Panc1 (cell line): ENCODE measurements around the gene STK32C. TPM values are rescaled to one million over a fixed set of nuclear protein-coding genes. Genes with fewer than 3 reads are reported as not detected.
A peak's percentile ranks its signal among the peaks of the same experiment; 100 is the strongest.

Experiments
- ATAC-seq: fragments of 200-7000 bp; cut with Tn5 transposase; 2 replicates; pipeline ENCODE4 v1.9.1; 2020; ENCODE audit warnings: mild to moderate bottlenecking, moderate library complexity
- BruUV-seq: library from RNA; stranded (reverse); fragments of 400-500 nt; replicated peaks from 2 replicates; lab custom pipeline; 2021; lab: Mats Ljungman, UMichigan
- CTCF ChIA-PET: fragments of 300-600 bp; sonication (Branson Sonifier 250); formaldehyde crosslinking; loops from one replicate; lab custom pipeline; 2022; ENCODE audit warnings: antibody characterized with exemption; lab: Charles Lee
- POLR2A ChIA-PET: fragments of 300-600 bp; sonication (Branson Sonifier 250); formaldehyde crosslinking; loops from one replicate; lab custom pipeline; 2022; ENCODE audit warnings: antibody characterized with exemption; lab: Charles Lee
- DNase-seq: peaks from one replicate; pipeline ENCODE4 v3.0.0-alpha.2; 2010; ENCODE audit warnings: low read depth, low spot score
- H3K27ac ChIP-seq: 2 replicates; pipeline ENCODE4 v1.5.1; 2011; ENCODE audit warnings: mild to moderate bottlenecking, low read length, inconsistent platforms
- H3K27me3 ChIP-seq: fragments of 200-500 bp; sonication (Bioruptor generic); 2 replicates; pipeline ENCODE4 v1.6.0; 2014; ENCODE audit warnings: low read length, inconsistent platforms; ENCODE audit not compliant: control insufficient read depth, insufficient read depth
- H3K36me3 ChIP-seq: fragments of 200-500 bp; sonication (Bioruptor generic); 2 replicates; pipeline ENCODE4 v1.5.1; 2014; ENCODE audit warnings: inconsistent platforms, mild to moderate bottlenecking, low read length, moderate library complexity; ENCODE audit not compliant: control insufficient read depth, insufficient read depth
- H3K4me1 ChIP-seq: 2 replicates; pipeline ENCODE4 v1.5.1; 2011; ENCODE audit warnings: inconsistent platforms, mild to moderate bottlenecking, low read length, moderate library complexity; ENCODE audit not compliant: control insufficient read depth, insufficient read depth
- H3K4me3 ChIP-seq, 2 experiments: 2 replicates each; pipeline ENCODE4 v1.5.1; 2011 to 2012; ENCODE audit warnings: low read depth in 2 of 2, low read length in 2 of 2, mild to moderate bottlenecking in 2 of 2, inconsistent platforms in 1 of 2, moderate library complexity in 1 of 2
- H3K9me3 ChIP-seq: fragments of 200-500 bp; sonication (Bioruptor generic); 2 replicates; pipeline ENCODE4 v1.5.1; 2014; ENCODE audit warnings: low read depth, mild to moderate bottlenecking, inconsistent platforms, low read length, moderate library complexity; ENCODE audit not compliant: control insufficient read depth, insufficient read depth
- POLR2AphosphoS5 ChIP-seq: IDR thresholded peaks from 2 replicates; pipeline ENCODE4 v1.6.1; 2012; ENCODE audit warnings: mild to moderate bottlenecking, low read depth, low read length, moderate library complexity
- SIN3A ChIP-seq: IDR thresholded peaks from 2 replicates; pipeline ENCODE4 v1.6.1; 2012; ENCODE audit warnings: low read depth, mild to moderate bottlenecking, low read length, moderate library complexity, borderline replicate concordance; ENCODE audit not compliant: insufficient read depth
- TCF7L2 ChIP-seq: IDR thresholded peaks from 2 replicates; pipeline ENCODE4 v1.6.1; 2011; ENCODE audit warnings: mild to moderate bottlenecking, low read depth, low read length, inconsistent platforms
- in situ Hi-C: cut with HindIII; loops from 2 replicates; pipeline ENCODE4 v1.10.0; 2016; ENCODE audit warnings: low sequenced_read_pairs, low pct_unique_long_range_greater_than_20kb
- intact Hi-C: fragments of 100-400 bp; cut with micrococcal nuclease; formaldehyde crosslinking; loops from one replicate; pipeline ENCODE4 v1.10.0; 2022; ENCODE audit not compliant: unreplicated experiment
- total RNA-seq: library from RNA; stranded (reverse); gene quantifications from one replicate; pipeline ENCODE4 v1.2.1, GENCODE V29; 2021; ENCODE audit not compliant: unreplicated experiment
- TF ChIP-seq, protein P1 (sequence below), 2 experiments: IDR thresholded peaks; 2 replicates each; pipeline ENCODE4 v1.6.1; 2011 to 2012; ENCODE audit warnings: low read depth in 2 of 2, control low read depth in 1 of 2, low read length in 1 of 2, mild to moderate bottlenecking in 1 of 2, moderate library complexity in 1 of 2; ENCODE audit not compliant: insufficient read depth in 1 of 2
- TF ChIP-seq, protein P2 (sequence below): fragments of 450-650 bp; IDR thresholded peaks from 2 replicates; pipeline ENCODE4 v1.5.1; 2017; ENCODE audit warnings: mild to moderate bottlenecking

STK32C gene
- total RNA-seq, 1 experiment from 2014 or later = 53.7 TPM

DNA sequence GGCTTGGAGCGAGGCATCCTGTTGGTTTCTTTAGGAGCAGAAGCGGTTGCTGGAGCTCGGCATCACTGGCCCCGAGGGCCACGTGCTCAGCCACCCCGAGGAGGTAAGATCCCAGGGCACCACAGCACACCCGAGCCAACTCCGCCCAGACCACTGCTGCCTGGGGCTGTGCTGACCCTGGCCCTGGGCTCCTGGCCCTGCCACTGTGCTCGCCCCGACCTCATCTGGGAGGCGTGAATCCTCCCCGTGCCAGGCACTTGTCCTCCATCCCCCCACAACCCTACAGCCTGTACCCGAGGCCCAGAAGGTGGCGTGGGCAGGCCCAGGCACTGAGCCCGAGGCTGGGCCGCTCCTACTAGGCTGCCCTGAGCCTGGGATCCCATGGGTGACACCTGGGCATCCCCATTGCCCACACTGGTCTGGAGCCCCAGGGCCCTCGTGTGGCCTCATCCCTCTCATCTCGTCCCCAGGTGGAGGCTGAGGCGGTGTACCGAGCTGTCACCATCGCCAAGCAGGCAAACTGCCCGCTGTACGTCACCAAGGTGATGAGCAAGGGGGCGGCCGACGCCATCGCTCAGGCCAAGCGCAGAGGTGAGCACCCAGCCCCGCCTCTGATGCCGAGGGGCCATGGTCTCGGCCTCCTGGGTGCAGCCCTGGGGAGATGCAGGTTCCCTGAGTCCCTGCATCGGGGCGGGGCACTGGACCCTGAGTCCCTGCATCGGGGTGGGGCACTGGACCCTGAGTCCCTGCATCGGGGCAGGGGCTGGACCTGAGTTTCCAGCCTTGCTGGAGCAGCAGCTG, 109.2 kb downstream of the STK32C start:
- H3K27me3 ChIP-seq = no peaks in the 10 kb centered on the region
- BruUV-seq = no TSS peak

DNA sequence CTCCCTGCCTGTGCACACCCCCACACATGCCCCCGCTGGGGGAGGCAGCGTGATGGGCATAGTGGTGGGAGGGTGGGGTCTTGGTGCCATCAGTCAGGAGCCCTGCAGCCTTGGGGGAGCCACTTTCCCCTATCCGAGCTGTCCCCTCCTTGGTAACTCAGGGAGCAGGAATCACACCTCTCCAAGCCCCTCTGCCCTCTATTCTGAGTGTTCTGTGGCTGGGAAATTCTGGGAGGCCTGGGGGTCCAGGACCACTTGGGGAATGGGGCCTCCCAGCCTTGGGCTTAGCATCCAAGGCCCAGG, 109.7 kb downstream of the STK32C start:
- Histone ChIP-seq H3K4me3 (no peak overlapping the region), H3K9me3 (no peaks in the 10 kb centered on the region), H3K27me3 (no peaks in the 10 kb centered on the region), H3K27ac (no peak overlapping the region), H3K36me3 (no peaks in the 10 kb centered on the region), H3K4me1 (no peaks in the 10 kb centered on the region)
- DNase-seq (no peak), ATAC-seq (no peak)
- CTCF ChIA-PET = no interaction called here
- in situ Hi-C loops (no loop called here), intact Hi-C loops (no loop called here)
- POLR2A ChIA-PET = no interaction called here
- no TSS peak for BruUV-seq
- TF ChIP-seq TCF7L2 = no peak

More for the DNA sequence above, 109.2 kb downstream of the STK32C start:
- intact Hi-C loops = no loop called here
- POLR2A ChIA-PET = no interaction called here
- Histone ChIP-seq H3K27ac (no peak overlapping the region), H3K9me3 (no peaks in the 10 kb centered on the region), H3K4me3 (no peak overlapping the region), H3K4me1 (no peaks in the 10 kb centered on the region), H3K36me3 (no peaks in the 10 kb centered on the region)
- in situ Hi-C loops = no loop called here
- ATAC-seq (0 out of 2 replicates have a peak, but pooled peaks have one; percentile 9), DNase-seq (no peak)
- CTCF ChIA-PET = no interaction called here
- TF ChIP-seq, protein P1, sequence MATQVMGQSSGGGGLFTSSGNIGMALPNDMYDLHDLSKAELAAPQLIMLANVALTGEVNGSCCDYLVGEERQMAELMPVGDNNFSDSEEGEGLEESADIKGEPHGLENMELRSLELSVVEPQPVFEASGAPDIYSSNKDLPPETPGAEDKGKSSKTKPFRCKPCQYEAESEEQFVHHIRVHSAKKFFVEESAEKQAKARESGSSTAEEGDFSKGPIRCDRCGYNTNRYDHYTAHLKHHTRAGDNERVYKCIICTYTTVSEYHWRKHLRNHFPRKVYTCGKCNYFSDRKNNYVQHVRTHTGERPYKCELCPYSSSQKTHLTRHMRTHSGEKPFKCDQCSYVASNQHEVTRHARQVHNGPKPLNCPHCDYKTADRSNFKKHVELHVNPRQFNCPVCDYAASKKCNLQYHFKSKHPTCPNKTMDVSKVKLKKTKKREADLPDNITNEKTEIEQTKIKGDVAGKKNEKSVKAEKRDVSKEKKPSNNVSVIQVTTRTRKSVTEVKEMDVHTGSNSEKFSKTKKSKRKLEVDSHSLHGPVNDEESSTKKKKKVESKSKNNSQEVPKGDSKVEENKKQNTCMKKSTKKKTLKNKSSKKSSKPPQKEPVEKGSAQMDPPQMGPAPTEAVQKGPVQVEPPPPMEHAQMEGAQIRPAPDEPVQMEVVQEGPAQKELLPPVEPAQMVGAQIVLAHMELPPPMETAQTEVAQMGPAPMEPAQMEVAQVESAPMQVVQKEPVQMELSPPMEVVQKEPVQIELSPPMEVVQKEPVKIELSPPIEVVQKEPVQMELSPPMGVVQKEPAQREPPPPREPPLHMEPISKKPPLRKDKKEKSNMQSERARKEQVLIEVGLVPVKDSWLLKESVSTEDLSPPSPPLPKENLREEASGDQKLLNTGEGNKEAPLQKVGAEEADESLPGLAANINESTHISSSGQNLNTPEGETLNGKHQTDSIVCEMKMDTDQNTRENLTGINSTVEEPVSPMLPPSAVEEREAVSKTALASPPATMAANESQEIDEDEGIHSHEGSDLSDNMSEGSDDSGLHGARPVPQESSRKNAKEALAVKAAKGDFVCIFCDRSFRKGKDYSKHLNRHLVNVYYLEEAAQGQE (IDR thresholded peaks at IDR 0.05; ENCODE audit: insufficient read depth in 1 of 2, low read depth in 2 of 2, low read length in 1 of 2) = no peak
- TF ChIP-seq TCF7L2 = no peak
- TF ChIP-seq POLR2AphosphoS5 = no peak
- no peak for TF ChIP-seq SIN3A
- TF ChIP-seq, protein P2, sequence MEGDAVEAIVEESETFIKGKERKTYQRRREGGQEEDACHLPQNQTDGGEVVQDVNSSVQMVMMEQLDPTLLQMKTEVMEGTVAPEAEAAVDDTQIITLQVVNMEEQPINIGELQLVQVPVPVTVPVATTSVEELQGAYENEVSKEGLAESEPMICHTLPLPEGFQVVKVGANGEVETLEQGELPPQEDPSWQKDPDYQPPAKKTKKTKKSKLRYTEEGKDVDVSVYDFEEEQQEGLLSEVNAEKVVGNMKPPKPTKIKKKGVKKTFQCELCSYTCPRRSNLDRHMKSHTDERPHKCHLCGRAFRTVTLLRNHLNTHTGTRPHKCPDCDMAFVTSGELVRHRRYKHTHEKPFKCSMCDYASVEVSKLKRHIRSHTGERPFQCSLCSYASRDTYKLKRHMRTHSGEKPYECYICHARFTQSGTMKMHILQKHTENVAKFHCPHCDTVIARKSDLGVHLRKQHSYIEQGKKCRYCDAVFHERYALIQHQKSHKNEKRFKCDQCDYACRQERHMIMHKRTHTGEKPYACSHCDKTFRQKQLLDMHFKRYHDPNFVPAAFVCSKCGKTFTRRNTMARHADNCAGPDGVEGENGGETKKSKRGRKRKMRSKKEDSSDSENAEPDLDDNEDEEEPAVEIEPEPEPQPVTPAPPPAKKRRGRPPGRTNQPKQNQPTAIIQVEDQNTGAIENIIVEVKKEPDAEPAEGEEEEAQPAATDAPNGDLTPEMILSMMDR = no peak

DNA sequence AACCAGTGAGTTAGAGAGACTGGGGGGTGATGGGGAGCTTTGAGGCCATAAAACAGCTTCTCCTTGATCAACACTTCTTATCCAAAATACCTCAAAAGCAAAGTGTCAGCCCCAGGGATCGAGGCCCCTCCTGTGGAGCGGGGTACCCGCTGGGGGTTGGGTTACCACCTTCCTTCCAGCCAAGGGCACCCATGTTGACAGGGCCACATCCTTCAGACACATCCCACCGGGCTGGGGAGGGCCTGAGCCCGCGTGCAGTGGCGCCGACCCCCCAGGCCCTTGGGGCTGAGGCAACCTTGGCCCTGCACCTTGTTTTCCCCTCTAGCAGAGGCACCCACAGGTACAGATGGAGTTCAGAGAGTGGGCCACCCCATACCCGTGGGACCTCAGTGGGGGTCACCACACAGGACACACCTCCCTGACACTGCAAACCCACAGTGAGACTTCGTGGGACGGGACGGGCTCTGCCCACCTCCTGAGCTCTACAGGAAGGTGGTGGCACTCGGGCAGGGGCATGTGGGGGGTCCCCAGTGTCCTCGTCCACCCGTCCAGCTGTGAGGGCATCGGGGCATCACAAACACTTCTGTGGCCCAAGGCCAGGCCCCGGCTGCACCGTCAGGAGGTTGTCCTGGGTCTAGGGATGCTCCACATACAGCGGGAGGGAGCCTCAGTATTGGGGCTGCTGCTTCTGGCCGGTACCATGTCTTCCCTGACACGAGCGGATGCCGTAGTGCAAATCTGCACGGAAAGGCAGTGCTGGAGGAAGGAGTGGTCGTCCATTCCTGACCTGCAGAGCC, 110.3 kb downstream of the STK32C start:
- H3K27ac ChIP-seq = no peak overlapping the region
- H3K27me3 ChIP-seq = no peaks in the 10 kb centered on the region
- H3K4me3 ChIP-seq = no peak overlapping the region
- in situ Hi-C loops = no loop called here
- H3K36me3 ChIP-seq = no peaks in the 10 kb centered on the region
- BruUV-seq = no TSS peak
- DNase-seq (no peak), ATAC-seq (no peak)
- H3K9me3 ChIP-seq = no peaks in the 10 kb centered on the region
- ChIA-PET POLR2A (no interaction called here), CTCF (no interaction called here)
- intact Hi-C loops = no loop called here
- TF ChIP-seq, protein P2 = no peak
- TF ChIP-seq TCF7L2 (no peak), SIN3A (no peak), POLR2AphosphoS5 (no peak)
- TF ChIP-seq, protein P1 (IDR thresholded peaks at IDR 0.05; ENCODE audit: insufficient read depth in 1 of 2, low read depth in 2 of 2, low read length in 1 of 2) = no peak
- H3K4me1 ChIP-seq = no peaks in the 10 kb centered on the region
